Fibroblast of villous mesenchyme (primary cell): Measurements from ENCODE around the gene GDF7. TPM values are rescaled to one million over a fixed set of nuclear protein-coding genes. Genes with fewer than 3 reads are reported as not detected.
"Not testable (repeated sequence)": the region's sequence is repeated elsewhere in the genome, so short reads cannot be mapped to it uniquely, and the experiment has no call there.

Experiments used
- DNase-seq: peaks from one replicate; pipeline ENCODE4 v3.0.0-alpha.2; 2010; ENCODE audit warnings: low read depth
- H3K4me3 ChIP-seq: 2 replicates; pipeline ENCODE4 v1.5.1; 2011; ENCODE audit warnings: low read depth, mild to moderate bottlenecking, low read length
- total RNA-seq: library from RNA; depleted of rRNA; stranded (reverse); fragments of >200 nt; gene quantifications from 2 replicates; pipeline ENCODE4 v1.2.3, GENCODE V29; 2012
- TF ChIP-seq, protein P1 (sequence below): IDR thresholded peaks from 2 replicates; pipeline ENCODE4 v1.5.1; 2012; ENCODE audit warnings: low read depth, mild to moderate bottlenecking, low read length; ENCODE audit not compliant: insufficient read depth

Gene GDF7
- total RNA-seq, 1 donor: 12.1 TPM

DNA sequence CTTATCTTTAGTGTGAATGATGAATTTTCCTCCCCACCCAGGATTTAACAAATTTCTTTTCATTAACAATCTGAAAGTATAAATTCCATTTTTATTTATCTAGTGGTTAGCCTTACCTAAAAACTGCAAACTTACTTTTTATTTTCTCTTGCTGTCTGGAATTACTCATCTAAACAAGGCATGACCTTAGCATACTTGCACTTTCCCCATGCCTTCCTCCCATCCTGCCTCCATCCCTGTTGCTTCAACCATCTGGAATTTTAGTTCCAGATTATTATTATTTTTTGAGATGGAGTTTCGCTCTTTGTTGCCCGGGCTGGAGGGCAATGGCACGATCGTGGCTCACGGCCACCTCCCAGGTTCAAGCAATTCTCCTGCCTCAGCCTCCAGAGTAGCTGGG is 35.6 kb downstream of the GDF7 start:
- H3K4me3 ChIP-seq: no peak overlapping the region
- TF ChIP-seq, protein P1, sequence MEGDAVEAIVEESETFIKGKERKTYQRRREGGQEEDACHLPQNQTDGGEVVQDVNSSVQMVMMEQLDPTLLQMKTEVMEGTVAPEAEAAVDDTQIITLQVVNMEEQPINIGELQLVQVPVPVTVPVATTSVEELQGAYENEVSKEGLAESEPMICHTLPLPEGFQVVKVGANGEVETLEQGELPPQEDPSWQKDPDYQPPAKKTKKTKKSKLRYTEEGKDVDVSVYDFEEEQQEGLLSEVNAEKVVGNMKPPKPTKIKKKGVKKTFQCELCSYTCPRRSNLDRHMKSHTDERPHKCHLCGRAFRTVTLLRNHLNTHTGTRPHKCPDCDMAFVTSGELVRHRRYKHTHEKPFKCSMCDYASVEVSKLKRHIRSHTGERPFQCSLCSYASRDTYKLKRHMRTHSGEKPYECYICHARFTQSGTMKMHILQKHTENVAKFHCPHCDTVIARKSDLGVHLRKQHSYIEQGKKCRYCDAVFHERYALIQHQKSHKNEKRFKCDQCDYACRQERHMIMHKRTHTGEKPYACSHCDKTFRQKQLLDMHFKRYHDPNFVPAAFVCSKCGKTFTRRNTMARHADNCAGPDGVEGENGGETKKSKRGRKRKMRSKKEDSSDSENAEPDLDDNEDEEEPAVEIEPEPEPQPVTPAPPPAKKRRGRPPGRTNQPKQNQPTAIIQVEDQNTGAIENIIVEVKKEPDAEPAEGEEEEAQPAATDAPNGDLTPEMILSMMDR: no peak
- DNase-seq: peak; percentile 75

DNA sequence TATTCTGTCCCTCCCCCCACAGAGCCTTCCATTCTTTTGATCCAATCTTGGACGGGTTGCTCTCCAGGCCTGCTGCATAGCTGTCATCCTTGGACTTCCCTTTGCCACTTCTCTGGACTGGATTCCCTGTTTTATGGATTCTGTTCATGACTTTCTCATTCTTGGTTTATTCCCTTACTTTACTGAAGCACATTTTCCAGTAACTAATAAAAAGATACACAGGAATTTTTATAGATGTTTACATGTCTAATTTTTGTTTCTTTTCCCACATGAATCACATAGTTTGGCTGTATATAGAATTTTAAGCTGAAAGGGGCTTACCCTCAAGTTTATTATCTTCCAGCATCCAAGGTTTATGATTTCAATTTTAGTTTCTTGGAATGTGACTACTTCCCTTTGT is 37.9 kb downstream of the GDF7 start:
- peak; percentile 80 for DNase-seq
- no peak overlapping the region for H3K4me3 ChIP-seq
- TF ChIP-seq, protein P1: no peak

DNA sequence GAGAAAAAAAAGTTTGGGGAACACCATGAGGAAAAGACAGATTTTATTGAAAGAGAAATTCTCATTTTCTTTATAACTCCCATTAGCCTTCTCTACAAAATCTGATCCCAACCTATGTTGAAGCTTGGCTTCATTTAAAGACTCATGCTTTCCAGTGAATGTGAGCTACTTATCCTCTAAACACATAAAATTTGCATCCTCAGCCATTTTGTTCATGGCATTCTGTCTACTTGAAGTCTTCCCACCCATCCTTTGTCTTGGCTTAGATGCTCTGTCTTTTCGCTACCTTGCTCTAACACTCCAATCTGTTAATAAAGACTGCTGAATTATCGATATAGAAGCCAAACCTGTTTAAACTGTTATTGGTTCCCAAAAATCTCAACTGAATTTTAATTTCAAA is 39.3 kb downstream of the GDF7 start:
- no peak for DNase-seq
- H3K4me3 ChIP-seq: no peak overlapping the region
- TF ChIP-seq, protein P1: no peak

DNA sequence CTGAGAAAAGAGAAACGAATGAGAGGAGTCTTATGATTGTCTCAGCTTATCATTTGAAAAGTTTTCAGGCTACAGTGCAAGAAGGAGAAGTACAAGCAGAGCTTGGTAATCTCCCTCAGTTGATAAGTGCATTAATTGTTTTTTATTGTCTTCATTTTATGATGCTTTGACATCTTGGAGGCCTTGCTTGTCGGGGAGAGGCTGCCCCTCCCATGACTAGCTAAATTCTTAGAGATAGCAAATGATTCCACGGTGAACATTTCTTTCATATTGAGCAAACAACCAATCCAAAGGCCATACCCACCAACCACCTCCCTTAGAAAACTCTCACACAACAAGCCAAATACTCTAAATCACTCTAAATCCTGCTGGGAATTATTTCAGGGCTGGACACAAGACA is 39.8 kb downstream of the GDF7 start:
- DNase-seq: peak; percentile 51
- TF ChIP-seq, protein P1: no peak
- no peak overlapping the region for H3K4me3 ChIP-seq

DNA sequence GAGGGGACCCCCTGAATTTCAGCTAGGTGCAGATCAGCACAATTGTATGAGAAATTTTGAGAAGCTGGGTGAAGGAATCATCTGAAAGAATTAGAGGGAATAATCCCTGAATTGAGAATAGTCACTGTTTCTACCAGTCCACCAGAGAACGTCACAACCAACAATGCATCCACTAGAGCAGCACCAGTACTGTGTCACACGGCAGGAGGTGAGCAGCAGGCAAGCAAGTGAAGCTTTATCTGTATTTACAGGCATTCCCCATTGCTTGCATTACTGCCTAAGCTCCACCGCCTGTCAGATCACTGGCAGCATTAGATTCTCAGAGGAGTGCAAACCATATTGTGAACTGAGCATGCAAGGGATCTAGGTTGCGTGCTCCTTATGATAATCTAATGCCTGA is 40.7 kb downstream of the GDF7 start:
- DNase-seq: no peak
- H3K4me3 ChIP-seq: no peak overlapping the region
- TF ChIP-seq, protein P1: no peak

DNA sequence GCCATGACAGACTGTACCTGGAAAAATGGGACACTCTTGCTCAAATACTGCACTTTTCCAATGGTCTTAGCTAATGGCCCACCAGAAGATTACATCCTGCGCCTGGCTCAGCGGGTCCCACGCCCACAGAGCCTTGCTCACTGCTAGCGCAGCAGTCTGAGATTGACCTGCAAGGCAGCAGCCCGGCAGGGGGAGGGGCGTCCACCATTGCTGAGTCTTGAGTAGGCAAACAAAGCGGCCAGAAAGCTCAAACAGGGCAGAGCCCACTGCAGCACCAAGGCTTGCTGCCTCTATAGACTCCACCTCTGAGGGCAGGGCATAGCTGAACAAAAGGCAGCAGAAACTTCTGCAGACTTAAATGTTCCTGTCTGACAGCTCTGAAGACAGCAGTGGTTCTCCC is 44.7 kb downstream of the GDF7 start:
- not testable (repeated sequence) for H3K4me3 ChIP-seq, DNase-seq

DNA sequence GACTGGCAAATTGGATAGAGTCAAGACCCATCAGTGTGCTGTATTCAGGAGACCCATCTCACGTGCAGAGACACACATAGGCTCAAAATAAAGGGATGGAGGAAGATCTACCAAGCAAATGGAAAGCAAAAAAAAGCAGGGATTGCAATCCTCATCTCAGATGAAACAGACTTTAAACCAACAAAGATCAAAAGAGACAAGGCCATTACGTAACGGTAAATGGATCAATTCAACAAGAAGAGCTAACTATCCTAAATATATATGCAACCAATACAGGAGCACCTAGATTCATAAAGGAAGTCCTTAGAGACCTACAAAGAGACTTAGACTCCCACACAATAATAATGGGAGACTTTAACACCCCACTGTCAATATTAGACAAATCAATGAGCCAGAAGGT is 46.6 kb downstream of the GDF7 start:
- not testable (repeated sequence) for DNase-seq

DNA sequence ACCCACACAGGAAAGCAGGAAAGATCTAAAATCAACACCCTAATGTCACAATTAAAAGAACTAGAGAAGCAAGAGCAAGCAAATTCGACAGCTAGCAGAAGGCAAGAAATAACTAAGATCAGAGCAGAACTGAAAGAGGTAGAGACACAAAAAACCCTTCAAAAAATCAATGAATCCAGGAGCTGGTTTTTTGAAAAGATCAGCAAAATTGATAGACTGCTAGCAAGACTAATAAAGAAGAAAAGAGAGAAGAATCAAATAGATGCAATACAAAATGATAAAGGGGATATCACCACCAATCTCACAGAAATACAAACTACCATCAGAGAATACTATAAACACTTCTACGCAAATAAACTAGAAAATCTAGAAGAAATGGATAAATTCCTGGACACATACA is 47.5 kb downstream of the GDF7 start:
- not testable (repeated sequence) for H3K4me3 ChIP-seq, DNase-seq

More for the DNA sequence above, 46.6 kb downstream of the GDF7 start:
- H3K4me3 ChIP-seq: not testable (repeated sequence)

DNA sequence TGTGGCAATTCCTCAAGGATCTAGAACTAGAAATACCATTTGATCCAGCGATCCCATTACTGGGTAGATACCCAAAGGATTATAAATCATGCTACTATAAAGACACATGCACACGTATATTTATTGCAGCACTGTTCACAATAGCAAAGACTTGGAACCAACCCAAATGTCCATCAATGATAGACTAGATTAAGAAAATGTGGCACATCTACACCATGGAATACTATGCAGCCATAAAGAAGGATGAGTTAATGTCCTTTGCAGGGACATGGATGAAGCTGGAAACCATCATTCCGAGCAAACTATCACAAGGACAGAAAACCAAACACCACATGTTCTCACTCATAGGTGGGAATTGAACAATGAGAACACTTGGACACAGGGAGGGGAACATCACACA is 49.2 kb downstream of the GDF7 start:
- not testable (repeated sequence) for DNase-seq, H3K4me3 ChIP-seq
